GM13977 (cell line): ENCODE data around the gene SH2B3.

ENCODE experiments used
- DNase-seq: peaks from one replicate; pipeline ENCODE4 v3.0.0; 2012; ENCODE audit warnings: low spot score
- CTCF ChIP-seq: IDR thresholded peaks from 2 replicates; pipeline ENCODE4 v1.5.1; 2012; ENCODE audit warnings: mild to moderate bottlenecking, control low read depth; ENCODE audit not compliant: insufficient read depth; ENCODE audit errors: extremely low read depth, missing control alignments
- in situ Hi-C: fragments of 300-500 bp; cut with MboI; formaldehyde crosslinking; loops from one replicate; pipeline ENCODE4 v1.12.0; 2022; ENCODE audit warnings: low sequenced_read_pairs, low pct_unique_long_range_greater_than_20kb, mixed read lengths, inconsistent platforms; ENCODE audit not compliant: unreplicated experiment

SH2B3 gene

GRCh38 chr12:111405859-111406473, at the start of gene SH2B3:
Gene SH2B3 (plus strand): TSS chr12:111405923. CDS start chr12:111418146, 12,223 bp downstream.
- no peak for DNase-seq
- TF ChIP-seq CTCF, result no peak
- in situ Hi-C loops, result no loop called here

- in situ Hi-C loops, result no loop called here
- TF ChIP-seq CTCF, result no peak
- DNase-seq, result no peak
Observed at GRCh38 chr12:111359231-111359913, 46.4 kb upstream of the SH2B3 start.

- TF ChIP-seq CTCF, result no peak
- DNase-seq, result no peak
- in situ Hi-C loops, result no loop called here
Observed at GRCh38 chr12:111359914-111360276, 45.8 kb upstream of the SH2B3 start.

- no peak for DNase-seq
- no peak for TF ChIP-seq CTCF
- in situ Hi-C loops, result no loop called here
Observed at GRCh38 chr12:111360325-111360930, 45.3 kb upstream of the SH2B3 start.

- no peak for DNase-seq
- no peak for TF ChIP-seq CTCF
- in situ Hi-C loops, result no loop called here
Observed at GRCh38 chr12:111361073-111361716, 44.5 kb upstream of the SH2B3 start.

GRCh38 chr12:111361717-111362576, 43.8 kb upstream of the SH2B3 start:
- in situ Hi-C loops, result no loop called here
- no peak for TF ChIP-seq CTCF
- DNase-seq, result no peak
